ENCODE data around the gene ATF7IP2. TPM values are rescaled to one million over a fixed set of nuclear protein-coding genes. Genes with fewer than 3 reads are reported as not detected.

ATF7IP2 gene
- total and polyA plus RNA-seq, 9 of the 15 experiments (the other 6 are each of a cell fraction or from before 2014, with no cell fraction given): 131 to 515 (median 196) TPM

GRCh38 chr16:10509534-10510025, 123.7 kb downstream of the ATF7IP2 start (continued):
- TF ChIP-seq, protein P1, sequence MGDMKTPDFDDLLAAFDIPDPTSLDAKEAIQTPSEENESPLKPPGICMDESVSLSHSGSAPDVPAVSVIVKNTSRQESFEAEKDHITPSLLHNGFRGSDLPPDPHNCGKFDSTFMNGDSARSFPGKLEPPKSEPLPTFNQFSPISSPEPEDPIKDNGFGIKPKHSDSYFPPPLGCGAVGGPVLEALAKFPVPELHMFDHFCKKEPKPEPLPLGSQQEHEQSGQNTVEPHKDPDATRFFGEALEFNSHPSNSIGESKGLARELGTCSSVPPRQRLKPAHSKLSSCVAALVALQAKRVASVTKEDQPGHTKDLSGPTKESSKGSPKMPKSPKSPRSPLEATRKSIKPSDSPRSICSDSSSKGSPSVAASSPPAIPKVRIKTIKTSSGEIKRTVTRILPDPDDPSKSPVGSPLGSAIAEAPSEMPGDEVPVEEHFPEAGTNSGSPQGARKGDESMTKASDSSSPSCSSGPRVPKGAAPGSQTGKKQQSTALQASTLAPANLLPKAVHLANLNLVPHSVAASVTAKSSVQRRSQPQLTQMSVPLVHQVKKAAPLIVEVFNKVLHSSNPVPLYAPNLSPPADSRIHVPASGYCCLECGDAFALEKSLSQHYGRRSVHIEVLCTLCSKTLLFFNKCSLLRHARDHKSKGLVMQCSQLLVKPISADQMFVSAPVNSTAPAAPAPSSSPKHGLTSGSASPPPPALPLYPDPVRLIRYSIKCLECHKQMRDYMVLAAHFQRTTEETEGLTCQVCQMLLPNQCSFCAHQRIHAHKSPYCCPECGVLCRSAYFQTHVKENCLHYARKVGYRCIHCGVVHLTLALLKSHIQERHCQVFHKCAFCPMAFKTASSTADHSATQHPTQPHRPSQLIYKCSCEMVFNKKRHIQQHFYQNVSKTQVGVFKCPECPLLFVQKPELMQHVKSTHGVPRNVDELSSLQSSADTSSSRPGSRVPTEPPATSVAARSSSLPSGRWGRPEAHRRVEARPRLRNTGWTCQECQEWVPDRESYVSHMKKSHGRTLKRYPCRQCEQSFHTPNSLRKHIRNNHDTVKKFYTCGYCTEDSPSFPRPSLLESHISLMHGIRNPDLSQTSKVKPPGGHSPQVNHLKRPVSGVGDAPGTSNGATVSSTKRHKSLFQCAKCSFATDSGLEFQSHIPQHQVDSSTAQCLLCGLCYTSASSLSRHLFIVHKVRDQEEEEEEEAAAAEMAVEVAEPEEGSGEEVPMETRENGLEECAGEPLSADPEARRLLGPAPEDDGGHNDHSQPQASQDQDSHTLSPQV (IDR thresholded peaks at IDR 0.05): 0 out of 2 replicates have a peak, but pooled peaks have one; percentile 24
- TF ChIP-seq TAF7 (tag; IDR thresholded peaks at IDR 0.05) (no peak), ZNF146 (CRISPR knock-in tag; IDR thresholded peaks at IDR 0.05; ENCODE audit: unreplicated experiment) (no peak), EHMT2 (IDR thresholded peaks at IDR 0.05) (0 out of 2 replicates have a peak, but pooled peaks have one; percentile 32), STAG1 (CRISPR knock-in tag; IDR thresholded peaks at IDR 0.05; ENCODE audit: borderline replicate concordance) (peak; percentile 70; the same call in 1 of the 2 replicates), ZNF232 (CRISPR knock-in tag; IDR thresholded peaks at IDR 0.05) (no peak), TOE1 (IDR thresholded peaks at IDR 0.05; ENCODE audit: borderline replicate concordance) (no peak), TOE1 (CRISPR knock-in tag; IDR thresholded peaks at IDR 0.05; ENCODE audit: borderline replicate concordance, low read depth) (no peak), CREB3 (tag; conservative IDR thresholded peaks at IDR 0.05; ENCODE audit: low read depth) (no peak), RCOR1 (IDR thresholded peaks at IDR 0.05; ENCODE audit: borderline replicate concordance in 1 of 2, low read depth in 2 of 2, low read length in 2 of 2) (peak in 1 of 2 experiments; percentile 18; a peak in 1 of 4 replicates), PML (IDR thresholded peaks at IDR 0.05; ENCODE audit: low read length) (no peak), PTTG1 (tag; IDR thresholded peaks at IDR 0.05; ENCODE audit: low read depth) (no peak), YY1 (IDR thresholded peaks at IDR 0.05; ENCODE audit: borderline replicate concordance in 1 of 3, control insufficient read depth in 1 of 3, extremely low read depth in 1 of 3, insufficient read depth in 3 of 3, insufficient read length in 1 of 3, insufficient replicate concordance in 2 of 3, low read depth in 1 of 3, low read length in 2 of 3) (peak in 1 of 3 experiments; percentile 11), CC2D1A (IDR thresholded peaks at IDR 0.05) (peak; percentile 77), ZNF717 (CRISPR knock-in tag; IDR thresholded peaks at IDR 0.05) (no peak), TSHZ1 (CRISPR knock-in tag; IDR thresholded peaks at IDR 0.05) (no peak)
- TF ChIP-seq, protein P2, sequence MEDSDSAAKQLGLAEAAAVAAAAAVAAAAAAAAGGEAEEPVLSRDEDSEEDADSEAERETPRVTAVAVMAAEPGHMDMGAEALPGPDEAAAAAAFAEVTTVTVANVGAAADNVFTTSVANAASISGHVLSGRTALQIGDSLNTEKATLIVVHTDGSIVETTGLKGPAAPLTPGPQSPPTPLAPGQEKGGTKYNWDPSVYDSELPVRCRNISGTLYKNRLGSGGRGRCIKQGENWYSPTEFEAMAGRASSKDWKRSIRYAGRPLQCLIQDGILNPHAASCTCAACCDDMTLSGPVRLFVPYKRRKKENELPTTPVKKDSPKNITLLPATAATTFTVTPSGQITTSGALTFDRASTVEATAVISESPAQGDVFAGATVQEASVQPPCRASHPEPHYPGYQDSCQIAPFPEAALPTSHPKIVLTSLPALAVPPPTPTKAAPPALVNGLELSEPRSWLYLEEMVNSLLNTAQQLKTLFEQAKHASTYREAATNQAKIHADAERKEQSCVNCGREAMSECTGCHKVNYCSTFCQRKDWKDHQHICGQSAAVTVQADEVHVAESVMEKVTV (CRISPR knock-in tag; IDR thresholded peaks at IDR 0.05): peak; percentile 93
